Tibial nerve (tissue), 4 donors: ENCODE results near the gene STAMBP. TPM values are rescaled to one million over a fixed set of nuclear protein-coding genes. Genes with fewer than 3 reads are reported as not detected.
A peak's percentile ranks its signal among the peaks of the same experiment; 100 is the strongest.

ENCODE experiments used
- DNase-seq, 2 donors: peaks; one replicate each; pipeline ENCODE4 v3.0.0-alpha.2; 2019; ENCODE audit warnings: low spot score in 2 of 2
- H3K27ac ChIP-seq, 4 donors: fragments of 200-600 bp; sonication (generic) in 3 of 4; one replicate each; pipeline ENCODE4 v1.5.1; 2017 to 2019; ENCODE audit warnings: mild to moderate bottlenecking in 1 of 4
- H3K27me3 ChIP-seq, 2 donors: fragments of 200-600 bp; sonication (generic) in 1 of 2; one replicate each; pipeline versions ENCODE4 v1.5.1 to v1.6.0; 2017 to 2019
- H3K36me3 ChIP-seq, 3 donors: fragments of 200-600 bp; sonication (generic); one replicate each; pipeline ENCODE4 v1.5.1; 2018 to 2019
- H3K4me1 ChIP-seq, 4 donors: fragments of 200-600 bp; sonication (generic) in 3 of 4; one replicate each; pipeline ENCODE4 v1.5.1; 2017 to 2019
- H3K4me3 ChIP-seq, 4 donors: fragments of 200-600 bp; sonication (generic) in 3 of 4; one replicate each; pipeline ENCODE4 v1.5.1; 2017 to 2019; ENCODE audit warnings: mild to moderate bottlenecking in 1 of 4, moderate library complexity in 1 of 4
- H3K9me3 ChIP-seq, 4 donors: fragments of 200-600 bp; sonication (generic) in 3 of 4; one replicate each; pipeline ENCODE4 v1.5.1; 2017 to 2019
- CTCF ChIP-seq, 5 experiments: fragments of 200-600 bp in 3 of 5; fragments of 450-650 bp in 2 of 5; sonication (generic) in 3 of 5; IDR thresholded peaks; one replicate each; pipeline ENCODE4 v1.5.1; 2016 to 2019; ENCODE audit warnings: antibody characterized with exemption in 5 of 5, mild to moderate bottlenecking in 3 of 5, moderate library complexity in 2 of 5
- EP300 ChIP-seq, 2 donors: sonication (generic); formaldehyde crosslinking; IDR thresholded peaks; one replicate each; pipeline ENCODE4 v1.6.1; 2017; ENCODE audit warnings: antibody characterized with exemption in 2 of 2, mild to moderate bottlenecking in 1 of 2
- POLR2A ChIP-seq, 2 donors: fragments of 450-650 bp; IDR thresholded peaks; one replicate each; pipeline ENCODE4 v1.6.1; 2017; ENCODE audit warnings: antibody characterized with exemption in 2 of 2, mild to moderate bottlenecking in 2 of 2, moderate library complexity in 2 of 2
- WGBS, 2 donors: methylation state at CpG; one replicate each; pipeline ENCODE4 v1.1.5; 2018; 5-methylcytosine and 5-hydroxymethylcytosine counted together
- total RNA-seq, 4 donors: library from RNA; depleted of rRNA; stranded (reverse); fragments of >200 nt; gene quantifications; one replicate each; pipeline ENCODE4 v1.1.0, GENCODE V29; 2016

STAMBP gene
- total RNA-seq, 4 donors from 2014 or later, result 20.7 to 47.2 (median 24.8) TPM

DNA sequence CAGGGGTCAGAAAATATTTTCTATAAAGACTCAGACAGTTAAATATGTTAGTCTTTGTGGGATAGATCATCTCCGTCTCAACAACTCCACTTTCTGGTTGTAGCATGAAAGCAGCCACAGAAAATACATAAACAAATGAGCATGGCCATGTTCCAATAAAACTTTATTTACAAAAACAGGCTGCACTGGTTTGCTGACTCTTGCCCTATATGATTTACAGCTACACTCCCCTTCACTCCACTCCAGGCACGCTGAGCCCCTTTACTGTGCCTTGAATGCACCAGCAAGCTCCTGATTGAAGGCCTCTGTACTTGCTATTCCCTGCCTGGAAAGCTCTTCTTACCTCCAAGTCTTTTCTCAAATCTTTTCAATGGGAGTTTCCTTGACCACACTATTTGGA lies 5.8 kb upstream of the STAMBP start:
- TF ChIP-seq CTCF (IDR thresholded peaks at IDR 0.05), result no peak
- no peak for TF ChIP-seq POLR2A (IDR thresholded peaks at IDR 0.05)
- 66 to 71% methylated on average over 2 of the region's 2 CpGs for WGBS, 2 donors
- Histone ChIP-seq H3K4me1 (peaks cover 0 to 9% (median 2%) of the 10 kb centered on the region in 4 donors), H3K36me3 (no peaks in the 10 kb centered on the region), H3K4me3 (no peak overlapping the region), H3K27me3 (peaks cover 0 to 8% of the 10 kb centered on the region in 2 donors), H3K27ac (no peak overlapping the region), H3K9me3 (no peaks in the 10 kb centered on the region)
- no peak for DNase-seq

- TF ChIP-seq POLR2A (IDR thresholded peaks at IDR 0.05) (no peak), CTCF (IDR thresholded peaks at IDR 0.05) (no peak), EP300 (IDR thresholded peaks at IDR 0.05) (no peak)
- Histone ChIP-seq H3K9me3 (no peaks in the 10 kb centered on the region), H3K27me3 (peaks cover 0 to 5% of the 10 kb centered on the region in 2 donors), H3K36me3 (no peaks in the 10 kb centered on the region), H3K4me3 (no peak overlapping the region), H3K27ac (no peak overlapping the region), H3K4me1 (peaks cover 0 to 14% (median 4%) of the 10 kb centered on the region in 4 donors)
- no peak for DNase-seq
- 41 to 43% methylated on average over 2 of the region's 2 CpGs for WGBS, 2 donors
Measured at GRCh38 chr2:73823416-73823815, 5.3 kb upstream of the STAMBP start.

DNA sequence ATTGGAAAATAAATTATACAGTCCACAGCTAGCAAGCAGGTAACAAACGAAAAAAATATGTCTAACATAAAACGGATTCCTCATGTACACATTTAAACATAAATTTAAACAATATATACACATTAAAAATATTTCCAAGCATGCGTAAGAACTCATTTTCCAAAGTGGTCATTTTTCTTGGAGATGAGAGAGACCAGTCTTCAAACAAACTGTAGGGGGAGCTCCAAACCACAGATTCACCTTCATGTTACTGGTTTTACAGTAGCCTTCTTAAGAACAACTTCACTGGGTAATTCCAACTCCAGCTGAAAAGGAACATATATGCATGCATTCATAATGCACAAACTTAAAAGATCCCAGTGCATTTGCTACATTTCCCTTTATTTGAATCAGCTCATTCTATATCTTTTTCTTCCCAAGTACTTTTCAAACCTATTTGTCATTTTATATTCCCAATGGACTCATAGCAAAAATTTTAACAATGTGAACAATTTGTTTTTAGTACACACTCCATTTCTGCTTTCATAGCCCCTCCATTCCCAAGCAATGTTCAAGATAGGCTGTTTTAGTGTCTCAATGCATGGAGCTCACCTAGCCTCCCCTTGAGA lies 4.7 kb upstream of the STAMBP start:
- Histone ChIP-seq H3K27ac (no peak overlapping the region), H3K9me3 (no peaks in the 10 kb centered on the region), H3K4me1 (peaks cover 0 to 14% (median 4%) of the 10 kb centered on the region in 4 donors), H3K36me3 (no peaks in the 10 kb centered on the region), H3K27me3 (peaks cover 0 to under 1% of the 10 kb centered on the region in 2 donors), H3K4me3 (no peak overlapping the region)
- peak in 1 of 2 donors; percentile 21 for DNase-seq
- TF ChIP-seq POLR2A (IDR thresholded peaks at IDR 0.05), result no peak
- TF ChIP-seq CTCF (IDR thresholded peaks at IDR 0.05), result peak; percentile 75 to 82 (median 79)
- 2 to 8% methylated on average over 3 of the region's 3 CpGs for WGBS, 2 donors

- WGBS, 2 donors, result 60 to 71% methylated on average over 4 of the region's 4 CpGs
- Histone ChIP-seq H3K4me1 (peaks cover 0 to 26% (median 14%) of the 10 kb centered on the region in 4 donors), H3K36me3 (no peaks in the 10 kb centered on the region), H3K4me3 (no peak overlapping the region), H3K27me3 (no peaks in the 10 kb centered on the region), H3K27ac (no peak overlapping the region), H3K9me3 (no peaks in the 10 kb centered on the region)
- DNase-seq, result no peak
- TF ChIP-seq CTCF (IDR thresholded peaks at IDR 0.05) (no peak), POLR2A (IDR thresholded peaks at IDR 0.05) (no peak), EP300 (IDR thresholded peaks at IDR 0.05) (no peak)
Measured at GRCh38 chr2:73825408-73825807, 3.4 kb upstream of the STAMBP start.

GRCh38 chr2:73827018-73827417 lies 1.7 kb upstream of the STAMBP start:
- DNase-seq, result no peak
- H3K4me1 ChIP-seq, result peaks cover 0 to 42% (median 21%) of the 10 kb centered on the region in 4 donors
- H3K27ac ChIP-seq, result no peak overlapping the region

More at GRCh38 chr2:73827018-73827417, 1.7 kb upstream of the STAMBP start:
- no peak for TF ChIP-seq POLR2A (IDR thresholded peaks at IDR 0.05)
- TF ChIP-seq EP300 (IDR thresholded peaks at IDR 0.05), result no peak
- peak in 1 of 5 experiments; percentile 16 for TF ChIP-seq CTCF (IDR thresholded peaks at IDR 0.05)
- Histone ChIP-seq H3K36me3 (peaks cover 0 to 8% (median 0%) of the 10 kb centered on the region in 3 donors), H3K9me3 (no peaks in the 10 kb centered on the region), H3K4me3 (no peak overlapping the region), H3K27me3 (no peaks in the 10 kb centered on the region)
- WGBS, 2 donors, result 26 to 27% methylated on average over 2 of the region's 2 CpGs
